CD4-positive, alpha-beta T cell treated with Interleukin-17A for 4 hours (primary cell): ENCODE data around the gene MICU1.
A peak's percentile ranks its signal among the peaks of the same experiment; 100 is the strongest.
"Not testable (repeated sequence)": the region's sequence is repeated elsewhere in the genome, so short reads cannot be mapped to it uniquely, and the experiment has no call there.

Experiments used
- DNase-seq: peaks from one replicate; pipeline ENCODE4 v3.0.0-alpha.2; 2020; ENCODE audit warnings: mixed read lengths

MICU1 gene

GRCh38 chr10:72337039-72337629 lies 288.7 kb downstream of the MICU1 start:
- peak; percentile 80 for DNase-seq

- DNase-seq, result peak; percentile 7
These were observed 289.4 kb downstream of the MICU1 start for GRCh38 chr10:72336259-72337038.

- DNase-seq, result peak; percentile 47
These were observed 290.3 kb downstream of the MICU1 start for GRCh38 chr10:72335394-72336258.

GRCh38 chr10:72334825-72335393 lies 291.0 kb downstream of the MICU1 start:
- peak; percentile 82 for DNase-seq

- peak; percentile 14 for DNase-seq
These were observed 291.6 kb downstream of the MICU1 start for GRCh38 chr10:72334196-72334824.

- no peak for DNase-seq
These were observed 292.5 kb downstream of the MICU1 start for GRCh38 chr10:72333112-72334015.

- DNase-seq, result peak; percentile 7
These were observed 293.3 kb downstream of the MICU1 start for GRCh38 chr10:72332423-72333111.

GRCh38 chr10:72331575-72332422 lies 294.1 kb downstream of the MICU1 start:
- DNase-seq, result peak; percentile 90

GRCh38 chr10:72330069-72330426 lies 295.8 kb downstream of the MICU1 start:
- DNase-seq, result no peak

- DNase-seq, result no peak
These were observed 296.4 kb downstream of the MICU1 start for GRCh38 chr10:72329290-72330068.

- no peak for DNase-seq
These were observed 297.1 kb downstream of the MICU1 start for GRCh38 chr10:72328829-72329204.

GRCh38 chr10:72328045-72328828 lies 297.6 kb downstream of the MICU1 start:
- DNase-seq, result peak; percentile 56

- DNase-seq, result peak; percentile 71
These were observed 298.9 kb downstream of the MICU1 start for GRCh38 chr10:72326665-72327603.

GRCh38 chr10:72325243-72326175 lies 300.4 kb downstream of the MICU1 start:
- DNase-seq, result not testable (repeated sequence)

GRCh38 chr10:72323771-72324191 lies 302.1 kb downstream of the MICU1 start:
- DNase-seq, result no peak
